Activated CD4-positive, alpha-beta T cell treated with anti-CD3 and anti-CD28 coated beads for 36 hours (primary cell): ENCODE results near the gene CBX4. TPM values are rescaled to one million over a fixed set of nuclear protein-coding genes. Genes with fewer than 3 reads are reported as not detected.
A peak's percentile ranks its signal among the peaks of the same experiment; 100 is the strongest.

ENCODE experiments used
- ATAC-seq: fragments of 200-7000 bp; cut with Tn5 transposase; one replicate; pipeline ENCODE4 v1.10.0; 2021; ENCODE audit warnings: mild to moderate bottlenecking, moderate library complexity
- CTCF ChIA-PET: fragments of 350-600 bp; sonication (Branson Sonifier 250); formaldehyde crosslinking; loops from one replicate; lab custom pipeline; 2021; ENCODE audit warnings: antibody characterized with exemption; lab: Charles Lee
- POLR2A ChIA-PET: fragments of 350-600 bp; sonication (Branson Sonifier 250); formaldehyde crosslinking; loops from one replicate; lab custom pipeline; 2021; ENCODE audit warnings: antibody characterized with exemption, inconsistent platforms; lab: Charles Lee
- DNase-seq: peaks from one replicate; pipeline ENCODE4 v3.0.0-alpha.2; 2020
- H3K27ac Mint-ChIP-seq: one replicate; pipeline ENCODE4 v1.8.0; 2021; ENCODE audit warnings: mixed read lengths
- H3K27me3 Mint-ChIP-seq: one replicate; pipeline ENCODE4 v1.8.0; 2021; ENCODE audit warnings: mixed read lengths
- H3K36me3 Mint-ChIP-seq: one replicate; pipeline ENCODE4 v1.8.0; 2021; ENCODE audit warnings: low read depth, mixed read lengths
- H3K4me1 Mint-ChIP-seq: one replicate; pipeline ENCODE4 v1.8.0; 2021; ENCODE audit warnings: mixed read lengths
- H3K4me3 Mint-ChIP-seq: one replicate; pipeline ENCODE4 v1.8.0; 2021; ENCODE audit warnings: mild to moderate bottlenecking, moderate library complexity, mixed read lengths
- H3K9me3 Mint-ChIP-seq: one replicate; pipeline ENCODE4 v1.8.0; 2021; ENCODE audit warnings: low read depth, mixed read lengths
- intact Hi-C, 2 experiments: fragments of 100-400 bp; cut with DNase I in 1 of 2; cut with micrococcal nuclease in 1 of 2; formaldehyde crosslinking; loops; one replicate each; pipeline versions ENCODE4 v1.14.2 to v1.15.1; 2022 to 2024; cut with DNase I, micrococcal nuclease
- total RNA-seq, 2 experiments: library from RNA; stranded (reverse); gene quantifications; one replicate each; pipeline ENCODE4 v1.2.3, GENCODE V29; 2021

Gene CBX4
- total RNA-seq, 2 experiments from 2014 or later, result 14.9 to 18.5 TPM

GRCh38 chr17:79795795-79796443 lies 43.3 kb downstream of the CBX4 start:
- Mint-ChIP-seq H3K36me3 (no peaks in the 10 kb centered on the region), H3K4me3 (peak overlapping the region; percentile 79), H3K27ac (no peak overlapping the region), H3K9me3 (no peaks in the 10 kb centered on the region), H3K4me1 (peaks cover 35% of the 10 kb centered on the region), H3K27me3 (peaks cover 35% of the 10 kb centered on the region)
- POLR2A ChIA-PET, result interaction anchor here (1.3 kb wide), 1 partner anchor 14 kb away, joined by 4 read pairs; no protein-coding TSS in a partner anchor
- DNase-seq (no peak), ATAC-seq (no peak)
- intact Hi-C loops, result loop anchor here (2.0 to 5.0 kb wide), 5 partner anchors 15 to 465 kb away; partner anchors contain the start of genes CBX4 (in 1 of the 2), GAA (in 1 of the 2) and RNF213 (in 1 of the 2)
- CTCF ChIA-PET, result no interaction called here

- no peak for DNase-seq
- intact Hi-C loops, result loop anchor here (5.0 kb wide), 2 partner anchors 122 to 307 kb away; partner anchors contain the start of gene GAA (in 1 of the 2)
- Mint-ChIP-seq H3K4me1 (peaks cover 26% of the 10 kb centered on the region), H3K27ac (no peak overlapping the region), H3K4me3 (no peak overlapping the region), H3K27me3 (peaks cover 35% of the 10 kb centered on the region), H3K36me3 (no peaks in the 10 kb centered on the region), H3K9me3 (no peaks in the 10 kb centered on the region)
- POLR2A ChIA-PET, result no interaction called here
- CTCF ChIA-PET, result interaction anchor here (0.7 to 0.9 kb wide), 2 partner anchors 17 to 45 kb away, joined by 3 read pairs; no protein-coding TSS in a partner anchor
- no peak for ATAC-seq
These were observed 44.4 kb downstream of the CBX4 start for GRCh38 chr17:79794659-79795511.

GRCh38 chr17:79793924-79794304 lies 45.3 kb downstream of the CBX4 start:
- H3K4me3 Mint-ChIP-seq, result no peak overlapping the region
- peaks cover 20% of the 10 kb centered on the region for H3K4me1 Mint-ChIP-seq
- no peaks in the 10 kb centered on the region for H3K9me3 Mint-ChIP-seq
- no peak overlapping the region for H3K27ac Mint-ChIP-seq
- CTCF ChIA-PET, result interaction anchor here (0.7 kb wide), 1 partner anchor 18 kb away, joined by 3 read pairs; no protein-coding TSS in a partner anchor
- DNase-seq, result no peak
- H3K27me3 Mint-ChIP-seq, result peaks cover 32% of the 10 kb centered on the region
- no peak for ATAC-seq
- H3K36me3 Mint-ChIP-seq, result no peaks in the 10 kb centered on the region
- intact Hi-C loops, result loop anchor here in 1 of 2 experiments (5.0 kb wide), 1 partner anchor 123 kb away; no protein-coding TSS in a partner anchor
- POLR2A ChIA-PET, result no interaction called here

GRCh38 chr17:79792984-79793923 lies 46.0 kb downstream of the CBX4 start:
- ATAC-seq (no peak), DNase-seq (no peak)
- peaks cover 33% of the 10 kb centered on the region for H3K27me3 Mint-ChIP-seq
- no peak overlapping the region for H3K4me3 Mint-ChIP-seq
- intact Hi-C loops, result loop anchor here in 1 of 2 experiments (5.0 kb wide), 1 partner anchor 124 kb away; no protein-coding TSS in a partner anchor
- peaks cover 13% of the 10 kb centered on the region for H3K4me1 Mint-ChIP-seq
- ChIA-PET POLR2A (no interaction called here), CTCF (no interaction called here)
- no peak overlapping the region for H3K27ac Mint-ChIP-seq
- H3K36me3 Mint-ChIP-seq, result no peaks in the 10 kb centered on the region
- H3K9me3 Mint-ChIP-seq, result no peaks in the 10 kb centered on the region

GRCh38 chr17:79792341-79792871 lies 46.8 kb downstream of the CBX4 start:
- H3K4me1 Mint-ChIP-seq, result peaks cover 13% of the 10 kb centered on the region
- peaks cover 38% of the 10 kb centered on the region for H3K27me3 Mint-ChIP-seq
- ChIA-PET POLR2A (no interaction called here), CTCF (no interaction called here)
- H3K27ac Mint-ChIP-seq, result no peak overlapping the region
- no peak for DNase-seq
- intact Hi-C loops, result loop anchor here in 1 of 2 experiments (5.0 kb wide), 1 partner anchor 125 kb away; no protein-coding TSS in a partner anchor
- no peak overlapping the region for H3K4me3 Mint-ChIP-seq
- no peak for ATAC-seq
- no peaks in the 10 kb centered on the region for H3K36me3 Mint-ChIP-seq
- H3K9me3 Mint-ChIP-seq, result no peaks in the 10 kb centered on the region

- POLR2A ChIA-PET, result no interaction called here
- peaks cover 42% of the 10 kb centered on the region for H3K27me3 Mint-ChIP-seq
- ATAC-seq, result no peak
- CTCF ChIA-PET, result no interaction called here
- DNase-seq, result no peak
- no peaks in the 10 kb centered on the region for H3K9me3 Mint-ChIP-seq
- no peak overlapping the region for H3K27ac Mint-ChIP-seq
- H3K4me1 Mint-ChIP-seq, result peaks cover 13% of the 10 kb centered on the region
- no peaks in the 10 kb centered on the region for H3K36me3 Mint-ChIP-seq
- intact Hi-C loops, result loop anchor here in 1 of 2 experiments (2.0 to 5.0 kb wide), 2 partner anchors 126 to 199 kb away; no protein-coding TSS in a partner anchor
- H3K4me3 Mint-ChIP-seq, result no peak overlapping the region
These were observed 47.5 kb downstream of the CBX4 start for GRCh38 chr17:79791735-79792161.

GRCh38 chr17:79790805-79791734 lies 48.2 kb downstream of the CBX4 start:
- intact Hi-C loops, result loop anchor here (1.0 to 5.0 kb wide), 5 partner anchors 44 to 200 kb away; no protein-coding TSS in a partner anchor
- Mint-ChIP-seq H3K4me1 (peaks cover 9% of the 10 kb centered on the region), H3K4me3 (no peak overlapping the region), H3K27me3 (peaks cover 46% of the 10 kb centered on the region), H3K27ac (no peak overlapping the region), H3K9me3 (no peaks in the 10 kb centered on the region), H3K36me3 (no peaks in the 10 kb centered on the region)
- ChIA-PET CTCF (no interaction called here), POLR2A (no interaction called here)
- ATAC-seq (peak; percentile 11), DNase-seq (peak; percentile 44)

GRCh38 chr17:79789943-79790804 lies 49.1 kb downstream of the CBX4 start:
- intact Hi-C loops, result loop anchor here (1.0 to 5.0 kb wide), 5 partner anchors 45 to 201 kb away; no protein-coding TSS in a partner anchor
- peak; percentile 56 for DNase-seq
- H3K27me3 Mint-ChIP-seq, result peaks cover 48% of the 10 kb centered on the region

More at GRCh38 chr17:79789943-79790804, 49.1 kb downstream of the CBX4 start:
- CTCF ChIA-PET, result interaction anchor here (0.7 to 1.5 kb wide), 7 partner anchors 9 to 406 kb away, joined by 3 to 5 read pairs (median 3); no protein-coding TSS in a partner anchor
- H3K27ac Mint-ChIP-seq, result no peak overlapping the region
- POLR2A ChIA-PET, result no interaction called here
- peak; percentile 34 for ATAC-seq
- H3K36me3 Mint-ChIP-seq, result no peaks in the 10 kb centered on the region
- H3K4me1 Mint-ChIP-seq, result peaks cover 4% of the 10 kb centered on the region
- no peak overlapping the region for H3K4me3 Mint-ChIP-seq
- no peaks in the 10 kb centered on the region for H3K9me3 Mint-ChIP-seq
